Right atrium auricular region (tissue), 2 donors: ENCODE results near the gene SS18L1. TPM values are rescaled to one million over a fixed set of nuclear protein-coding genes. Genes with fewer than 3 reads are reported as not detected.

Experiments used
- DNase-seq: peaks from one replicate; pipeline ENCODE4 v3.0.0-alpha.2; 2019; ENCODE audit warnings: low spot score
- H3K27ac ChIP-seq, 2 donors: fragments of 200-600 bp; sonication (generic); 1 replicate in 1 of 2; 2 replicates in 1 of 2; pipeline ENCODE4 v1.5.1; 2016 to 2019
- H3K27me3 ChIP-seq, 2 donors: fragments of 200-600 bp; sonication (generic); one replicate each; pipeline versions ENCODE4 v1.5.1 to v1.6.0; 2017 to 2019
- H3K36me3 ChIP-seq: fragments of 200-600 bp; sonication (generic); one replicate; pipeline ENCODE4 v1.5.1; 2016
- H3K4me1 ChIP-seq, 2 donors: fragments of 200-600 bp; sonication (generic); one replicate each; pipeline versions ENCODE4 v1.5.1 to v1.6.0; 2017 to 2019
- H3K4me3 ChIP-seq, 2 donors: fragments of 200-600 bp; sonication (generic); 1 replicate in 1 of 2; 2 replicates in 1 of 2; pipeline ENCODE4 v1.5.1; 2017 to 2019; ENCODE audit warnings: mild to moderate bottlenecking in 1 of 2, moderate library complexity in 1 of 2
- H3K9me3 ChIP-seq, 2 donors: fragments of 200-600 bp; sonication (generic); one replicate each; pipeline ENCODE4 v1.5.1; 2019
- CTCF ChIP-seq, 2 donors: fragments of 200-600 bp; sonication (generic); IDR thresholded peaks; one replicate each; pipeline ENCODE4 v1.5.1; 2019; ENCODE audit warnings: antibody characterized with exemption in 2 of 2
- total RNA-seq, 2 donors: library from RNA; depleted of rRNA; stranded (reverse); fragments of >200 nt; gene quantifications; one replicate each; pipeline ENCODE4 v1.1.0, GENCODE V29; 2016

Gene SS18L1
- total RNA-seq, 2 donors from 2014 or later = 8.3 to 9.0 TPM

- no peak for TF ChIP-seq CTCF (IDR thresholded peaks at IDR 0.05)
- Histone ChIP-seq H3K9me3 (no peaks in the 10 kb centered on the region), H3K36me3 (no peaks in the 10 kb centered on the region), H3K27me3 (no peaks in the 10 kb centered on the region), H3K4me3 (no peak overlapping the region), H3K27ac (no peak overlapping the region), H3K4me1 (peaks cover 0 to 19% of the 10 kb centered on the region in 2 donors)
- DNase-seq = no peak
Measured at GRCh38 chr20:62230696-62231095, 87.1 kb downstream of the SS18L1 start.

- no peak for DNase-seq
- H3K4me1 ChIP-seq = peaks cover 0 to 19% of the 10 kb centered on the region in 2 donors
Measured at GRCh38 chr20:62231292-62231691, 87.7 kb downstream of the SS18L1 start.

More at GRCh38 chr20:62231292-62231691, 87.7 kb downstream of the SS18L1 start:
- Histone ChIP-seq H3K4me3 (no peak overlapping the region), H3K27ac (no peak overlapping the region), H3K27me3 (no peaks in the 10 kb centered on the region), H3K9me3 (no peaks in the 10 kb centered on the region), H3K36me3 (no peaks in the 10 kb centered on the region)
- no peak for TF ChIP-seq CTCF (IDR thresholded peaks at IDR 0.05)

Other genes starting within 250 kb of the SS18L1 start
- 10 to 100 TPM in 1 of 2 donors, 1 to 10 TPM in 1; 8.3 to 18.0 TPM for gene TAF4, start 77.9 kb upstream of the SS18L1 start, total RNA-seq
- 10 to 100 TPM; 26.1 to 26.8 TPM for gene LSM14B, start 21.3 kb upstream of the SS18L1 start, total RNA-seq
- gene PSMA7, start 375 bp upstream of the SS18L1 start, total RNA-seq = 100 to 1,000 TPM; 258 to 313 TPM
- gene MTG2, start 39.3 kb downstream of the SS18L1 start, total RNA-seq = 10 to 100 TPM; 20.7 to 24.1 TPM
- not detected for gene HRH3, start 76.5 kb downstream of the SS18L1 start, total RNA-seq
- 10 to 100 TPM; 27.2 to 29.6 TPM for gene OSBPL2, start 94.8 kb downstream of the SS18L1 start, total RNA-seq
- gene ADRM1, start 159.2 kb downstream of the SS18L1 start, total RNA-seq = 100 to 1,000 TPM in 1 of 2 donors, 10 to 100 TPM in 1; 95.9 to 128 TPM
- 10 to 100 TPM; 61.1 to 69.4 TPM for gene LAMA5, start 223.5 kb downstream of the SS18L1 start, total RNA-seq
- gene RPS21, start 243.3 kb downstream of the SS18L1 start, total RNA-seq = 1,000 to 10,000 TPM; 1,510 to 1,937 TPM